Fibroblast of skin of right biceps (primary cell): ENCODE measurements around the gene SCAF4.
A peak's percentile ranks its signal among the peaks of the same experiment; 100 is the strongest.

Experiments used
- DNase-seq: peaks from one replicate; pipeline ENCODE4 v3.0.0-alpha.2; 2013

Gene SCAF4

GRCh38 chr21:31711745-31712285, 20.1 kb downstream of the SCAF4 start:
- DNase-seq: no peak

DNA sequence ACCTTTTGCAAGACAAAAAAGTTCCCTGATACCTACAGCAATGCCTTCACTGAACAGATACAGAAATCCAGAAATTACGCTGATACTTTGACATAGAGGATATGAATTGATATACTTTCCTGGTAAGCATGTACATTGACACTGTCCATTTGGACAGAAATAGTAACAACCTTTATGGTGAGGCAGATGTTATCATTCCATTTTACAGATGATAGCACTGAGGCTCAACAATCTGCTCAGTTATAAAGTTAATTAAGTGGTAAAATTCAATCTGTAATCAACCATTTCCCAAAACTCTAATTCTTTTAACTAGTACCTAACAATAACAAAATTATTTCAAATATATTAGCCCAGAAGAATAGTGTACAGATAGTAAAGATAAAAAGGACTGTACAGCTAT, 20.6 kb downstream of the SCAF4 start:
- no peak for DNase-seq

DNA sequence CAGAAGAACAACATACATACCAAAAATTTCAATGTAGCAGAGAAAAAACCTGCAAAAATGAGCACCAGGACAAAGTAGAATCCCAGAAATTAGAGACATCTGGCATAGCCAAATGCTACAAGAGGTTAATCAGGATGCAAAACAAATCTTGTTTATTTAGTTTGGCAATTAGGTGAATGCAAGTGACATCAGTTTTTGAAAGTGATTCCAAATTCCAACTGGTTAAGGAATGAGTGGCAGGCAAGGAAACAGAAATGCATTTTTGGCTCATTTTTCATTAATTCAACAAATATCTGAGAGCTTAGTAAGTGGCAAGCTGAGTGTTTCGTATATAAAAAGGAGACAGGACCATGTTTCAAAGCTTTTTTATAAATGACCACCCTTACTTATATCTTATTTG, 21.3 kb downstream of the SCAF4 start:
- peak; percentile 78 for DNase-seq

GRCh38 chr21:31708541-31708940, 23.4 kb downstream of the SCAF4 start:
- no peak for DNase-seq

DNA sequence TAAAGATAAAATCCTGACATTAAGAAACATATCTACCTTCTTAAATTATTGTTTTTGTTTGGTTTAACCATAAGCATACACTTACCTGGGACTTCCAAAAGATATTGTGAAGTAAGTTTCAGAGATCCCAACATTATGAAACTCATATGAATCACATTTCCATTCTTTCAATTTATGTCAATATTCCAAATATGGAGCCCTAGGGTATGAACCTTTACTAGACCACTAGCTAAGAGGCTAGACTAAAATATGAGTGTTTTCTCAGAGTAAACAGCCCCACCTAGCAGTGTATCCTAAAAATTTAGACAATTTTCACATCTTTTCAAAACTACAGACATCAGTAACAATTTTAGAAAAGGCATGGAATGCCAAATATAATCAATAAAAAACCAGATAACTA, 24.4 kb downstream of the SCAF4 start:
- no peak for DNase-seq

DNA sequence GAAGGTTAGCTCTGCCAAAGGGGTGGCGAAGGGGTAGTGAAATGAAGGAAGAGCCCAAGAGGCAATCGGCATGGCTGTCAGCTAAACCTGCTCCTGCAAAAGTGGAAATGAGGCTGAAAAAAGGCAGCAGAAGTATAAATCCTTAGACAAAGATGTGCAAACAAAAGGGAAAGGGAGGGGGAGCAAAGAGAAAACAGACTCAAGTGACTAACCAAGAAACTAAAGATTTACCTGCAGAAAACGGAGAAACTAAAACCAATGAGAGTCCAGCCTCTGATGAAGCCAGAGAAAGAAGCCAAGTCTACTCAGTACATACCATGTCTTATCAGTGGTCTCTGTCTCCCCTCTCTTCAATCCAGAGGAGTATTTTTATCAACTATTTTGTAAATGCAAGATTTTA, 25.4 kb downstream of the SCAF4 start:
- DNase-seq: no peak

GRCh38 chr21:31700040-31700439, 31.9 kb downstream of the SCAF4 start:
- DNase-seq: no peak

DNA sequence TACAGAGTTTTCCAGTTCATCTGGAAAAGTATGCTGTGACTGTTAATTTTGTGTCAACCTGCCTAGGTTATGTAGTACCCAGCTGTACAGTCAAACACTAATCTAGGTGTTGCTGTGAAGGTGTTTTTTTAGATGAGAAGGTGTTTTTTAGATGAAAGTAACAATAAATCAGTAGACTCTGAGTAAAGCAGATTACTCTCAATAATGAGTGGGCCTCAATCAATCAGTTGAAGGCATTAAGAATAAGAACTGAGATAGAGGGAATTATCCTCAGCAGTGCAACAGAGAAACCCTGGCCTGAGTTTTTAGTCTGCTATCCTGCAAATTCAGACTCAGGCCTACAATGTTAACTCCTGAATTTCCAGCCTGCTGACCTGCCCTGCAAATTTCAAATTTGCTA, 33.5 kb downstream of the SCAF4 start:
- no peak for DNase-seq

DNA sequence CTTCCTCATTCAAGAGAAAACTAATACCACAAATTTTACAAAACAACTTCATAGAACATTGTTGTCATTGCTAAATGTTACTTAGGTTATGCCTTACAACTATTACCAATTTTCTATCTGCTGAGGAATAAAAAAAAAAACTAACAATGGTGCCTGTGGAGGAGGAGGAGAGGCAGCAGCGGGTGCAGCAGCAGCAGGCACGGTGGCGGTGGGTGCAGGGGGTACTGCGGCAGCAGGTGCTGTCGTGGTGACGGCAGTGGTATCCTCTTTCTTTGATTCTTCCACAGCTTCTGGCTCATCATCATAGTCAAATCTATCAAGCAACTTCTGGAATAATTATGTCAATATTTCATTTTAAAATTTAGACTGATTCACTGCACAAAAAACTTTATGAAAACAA, 35.5 kb downstream of the SCAF4 start:
- no peak for DNase-seq

DNA sequence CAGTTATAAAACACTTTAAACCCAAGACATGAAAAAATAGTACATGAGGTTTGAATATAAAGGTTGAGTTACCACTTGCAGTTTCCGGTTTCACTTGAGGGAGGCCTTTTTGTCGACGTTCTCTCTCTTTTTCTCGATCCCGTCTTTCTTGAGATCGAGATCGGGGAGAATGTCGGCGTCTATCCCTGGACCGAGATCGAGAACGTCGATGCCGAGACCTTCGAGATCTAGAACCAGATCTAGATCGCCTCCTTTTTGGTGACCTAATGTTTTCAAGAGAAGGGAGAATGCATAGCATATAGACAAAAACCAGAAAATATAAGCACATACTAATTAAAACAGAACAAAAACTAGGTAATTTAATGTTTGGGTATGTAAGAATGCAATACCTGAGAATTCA, 38.7 kb downstream of the SCAF4 start:
- DNase-seq: no peak

GRCh38 chr21:31688603-31689368, 43.1 kb downstream of the SCAF4 start:
- no peak for DNase-seq

- DNase-seq: no peak
Measured at GRCh38 chr21:31687108-31687507, 44.8 kb downstream of the SCAF4 start.

DNA sequence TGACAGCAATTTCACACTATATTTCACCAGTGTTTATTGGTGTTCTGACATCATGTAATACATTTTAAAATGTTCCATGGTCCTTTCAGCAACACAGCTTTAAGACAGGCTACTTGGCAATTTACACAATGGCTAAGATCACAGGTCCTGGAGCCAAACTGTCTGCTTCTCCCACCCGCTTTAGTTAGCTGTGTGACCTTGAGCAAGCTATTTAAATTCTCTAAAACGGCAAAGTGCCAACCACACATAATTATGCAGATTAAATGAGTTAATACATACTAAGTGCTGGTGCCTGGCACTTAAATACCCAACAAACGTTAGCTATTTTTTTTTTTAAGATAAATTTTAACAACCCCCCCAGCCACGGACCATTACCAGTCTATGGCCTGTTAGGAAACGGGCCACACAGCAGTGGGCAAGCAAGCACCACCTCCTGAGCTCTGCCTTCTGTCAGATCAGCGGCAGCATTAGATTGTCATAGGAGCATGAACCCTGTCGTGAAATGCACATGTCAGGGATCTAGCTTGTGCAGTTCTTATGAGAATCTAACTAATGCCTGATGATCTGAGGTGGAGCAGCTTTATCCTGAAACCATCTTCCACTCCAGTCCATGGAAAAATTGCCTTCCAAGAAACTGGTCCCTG, 45.5 kb downstream of the SCAF4 start:
- DNase-seq: no peak

DNA sequence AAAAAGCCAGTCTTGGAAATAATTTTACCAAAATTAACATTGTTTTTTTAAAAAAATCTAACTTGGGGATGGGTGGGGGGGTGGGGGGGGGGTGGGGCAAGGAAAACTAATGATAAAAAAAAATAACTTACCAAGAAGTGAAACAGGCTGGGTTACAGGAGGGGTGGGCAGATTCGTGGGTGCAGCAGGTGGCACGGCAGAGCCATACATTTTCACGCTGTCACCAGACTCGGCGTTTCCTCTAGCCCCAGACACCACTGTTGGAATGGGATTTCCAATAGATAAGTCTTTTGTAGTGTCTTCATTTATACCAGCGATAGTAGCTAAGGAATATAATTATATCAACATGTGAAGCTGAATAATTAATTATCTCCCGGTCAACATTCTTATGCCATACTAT, 47.0 kb downstream of the SCAF4 start:
- DNase-seq: no peak

DNA sequence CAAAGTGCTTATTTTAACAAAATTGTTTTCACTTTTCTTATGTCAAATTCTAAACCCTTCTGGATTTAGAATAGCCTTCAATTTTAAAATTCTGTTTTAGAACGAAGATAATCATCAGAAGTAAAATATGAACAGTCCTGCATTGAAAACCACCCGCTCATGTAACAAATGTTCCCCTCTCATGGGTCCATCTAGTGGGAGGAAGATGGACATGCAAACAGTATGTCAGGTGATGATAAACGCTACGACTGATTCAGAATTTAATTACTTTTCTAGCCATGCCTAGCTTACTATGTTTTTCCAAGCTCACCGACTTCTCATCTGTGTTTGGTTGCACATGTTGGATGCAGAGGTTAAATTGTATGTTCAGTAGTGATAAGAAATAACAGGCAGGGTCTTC, 48.9 kb downstream of the SCAF4 start:
- no peak for DNase-seq

DNA sequence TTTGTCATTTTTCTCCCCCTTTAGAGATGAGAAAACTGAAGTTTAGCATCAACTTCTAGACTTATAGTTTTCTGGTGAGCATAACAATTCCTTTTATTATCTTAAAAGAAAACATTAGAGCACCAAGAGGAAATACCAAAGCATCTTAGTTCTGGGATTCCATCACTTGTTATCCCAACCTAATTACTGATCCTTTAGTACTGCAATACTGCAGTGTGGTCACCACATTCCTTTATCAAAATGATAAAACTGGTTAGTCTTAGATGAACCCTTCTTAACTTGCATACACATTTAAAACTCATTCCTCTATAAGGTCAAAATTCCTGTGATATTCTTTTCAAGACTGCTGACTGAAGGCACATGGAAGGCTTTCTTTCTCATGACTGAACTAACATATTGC, 49.3 kb downstream of the SCAF4 start:
- peak; percentile 48 for DNase-seq

GRCh38 chr21:31678478-31678877, 53.4 kb downstream of the SCAF4 start:
- no peak for DNase-seq

GRCh38 chr21:31677047-31677446, 54.9 kb downstream of the SCAF4 start:
- no peak for DNase-seq

GRCh38 chr21:31675960-31676359, 56.0 kb downstream of the SCAF4 start:
- no peak for DNase-seq

DNA sequence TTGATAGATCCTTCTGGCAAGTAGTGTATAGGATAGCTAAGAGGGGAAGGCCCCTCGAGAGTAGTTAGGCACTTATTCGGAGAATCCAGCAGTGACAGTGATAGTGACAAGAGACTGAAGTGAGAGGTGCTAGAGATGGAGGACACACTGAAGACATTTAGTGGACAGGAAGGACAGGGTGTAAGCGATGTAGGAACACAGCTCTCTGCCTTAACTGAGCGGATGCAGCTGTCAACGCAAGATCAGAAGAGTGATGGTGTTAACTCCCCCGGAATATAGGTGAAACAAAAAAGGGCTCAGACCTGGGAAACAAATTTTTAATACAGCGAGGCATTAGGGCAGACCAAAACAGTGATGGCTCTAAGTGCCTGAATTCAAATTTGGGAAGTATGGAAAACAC, 56.6 kb downstream of the SCAF4 start:
- no peak for DNase-seq

DNA sequence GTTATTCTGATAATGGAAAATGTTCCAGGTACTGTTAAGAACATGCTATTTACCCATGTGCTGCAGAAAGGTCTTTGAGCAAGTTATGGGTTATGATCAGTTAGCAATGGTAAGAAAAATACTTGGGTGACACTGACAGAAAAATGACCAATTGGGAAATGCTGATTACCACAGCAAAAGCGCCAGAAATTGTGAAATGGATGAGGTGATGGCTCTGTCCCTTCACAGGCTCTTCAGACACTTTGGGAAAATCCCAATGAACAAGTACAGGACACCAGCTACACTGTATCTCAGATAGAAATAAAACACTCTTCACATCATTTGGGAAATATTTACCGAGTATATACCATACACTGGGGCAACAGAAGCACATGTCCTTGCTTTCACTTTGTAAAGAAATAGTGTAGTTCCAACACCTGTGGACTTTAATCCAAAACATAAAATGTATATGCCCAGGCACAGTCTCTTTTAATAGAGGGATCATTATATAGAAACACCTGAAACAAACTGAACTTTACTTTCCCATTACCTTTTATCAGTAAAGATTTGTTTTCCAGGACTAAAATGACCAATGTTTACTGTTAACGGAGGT, 58.5 kb downstream of the SCAF4 start:
- no peak for DNase-seq

GRCh38 chr21:31671931-31672330, 60.0 kb downstream of the SCAF4 start:
- no peak for DNase-seq

DNA sequence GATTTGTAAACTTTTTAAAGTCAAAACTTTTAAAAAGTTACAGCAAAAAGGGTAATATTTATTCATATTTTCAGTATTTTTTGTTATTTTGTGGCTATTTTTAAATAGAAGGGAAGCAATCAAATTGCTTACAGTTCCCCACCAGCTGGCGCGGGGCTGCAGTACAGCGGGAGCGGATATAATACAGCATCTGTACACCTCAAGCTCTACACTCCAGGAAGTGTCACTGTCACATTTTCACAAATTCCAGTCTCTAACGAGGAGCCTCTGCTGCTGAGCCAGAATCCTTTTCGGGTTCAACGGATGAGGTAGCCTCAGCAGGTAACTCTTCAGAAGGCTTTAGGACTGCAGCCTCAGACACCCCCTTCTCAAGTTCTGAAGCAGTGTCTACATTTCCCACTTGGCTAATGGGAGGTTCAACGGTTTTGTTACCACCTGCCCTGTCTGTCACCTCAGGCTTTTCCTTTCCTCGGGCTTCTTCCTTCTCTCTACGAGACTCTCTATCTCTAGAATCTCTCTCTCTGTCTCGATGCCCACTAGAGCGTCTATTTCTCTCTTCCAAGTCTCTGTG, 60.7 kb downstream of the SCAF4 start:
- DNase-seq: no peak

DNA sequence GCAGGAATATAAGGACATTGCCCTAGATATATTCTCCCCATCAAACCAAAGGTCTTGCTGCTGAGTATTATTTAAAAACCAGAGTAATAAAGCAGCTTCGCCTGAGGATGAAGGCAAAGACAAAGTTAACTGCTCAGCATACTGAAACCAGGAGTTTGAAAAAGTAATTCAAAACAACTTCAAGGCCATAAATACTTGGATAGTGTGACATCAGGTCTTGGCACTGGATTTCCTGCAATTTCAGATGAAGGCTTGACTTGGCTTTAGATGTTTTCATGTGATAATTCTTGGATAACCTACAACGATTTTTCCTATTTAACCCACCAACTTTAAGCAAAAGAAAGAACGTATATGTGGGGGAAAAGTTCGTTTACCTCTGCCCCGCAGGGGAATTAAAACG, 61.8 kb downstream of the SCAF4 start:
- no peak for DNase-seq
